Measurements from ENCODE around the gene GABRA4.

- TF ChIP-seq, protein P1, sequence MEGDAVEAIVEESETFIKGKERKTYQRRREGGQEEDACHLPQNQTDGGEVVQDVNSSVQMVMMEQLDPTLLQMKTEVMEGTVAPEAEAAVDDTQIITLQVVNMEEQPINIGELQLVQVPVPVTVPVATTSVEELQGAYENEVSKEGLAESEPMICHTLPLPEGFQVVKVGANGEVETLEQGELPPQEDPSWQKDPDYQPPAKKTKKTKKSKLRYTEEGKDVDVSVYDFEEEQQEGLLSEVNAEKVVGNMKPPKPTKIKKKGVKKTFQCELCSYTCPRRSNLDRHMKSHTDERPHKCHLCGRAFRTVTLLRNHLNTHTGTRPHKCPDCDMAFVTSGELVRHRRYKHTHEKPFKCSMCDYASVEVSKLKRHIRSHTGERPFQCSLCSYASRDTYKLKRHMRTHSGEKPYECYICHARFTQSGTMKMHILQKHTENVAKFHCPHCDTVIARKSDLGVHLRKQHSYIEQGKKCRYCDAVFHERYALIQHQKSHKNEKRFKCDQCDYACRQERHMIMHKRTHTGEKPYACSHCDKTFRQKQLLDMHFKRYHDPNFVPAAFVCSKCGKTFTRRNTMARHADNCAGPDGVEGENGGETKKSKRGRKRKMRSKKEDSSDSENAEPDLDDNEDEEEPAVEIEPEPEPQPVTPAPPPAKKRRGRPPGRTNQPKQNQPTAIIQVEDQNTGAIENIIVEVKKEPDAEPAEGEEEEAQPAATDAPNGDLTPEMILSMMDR (IDR thresholded peaks at IDR 0.05) = no peak
- no peak for TF ChIP-seq POLR2A (IDR thresholded peaks at IDR 0.05)
Observed at GRCh38 chr4:47000406-47000805, 7.0 kb upstream of the GABRA4 start.
